A673 (cell line): ENCODE measurements around the gene NUP37.
"Not testable (repeated sequence)": the region's sequence is repeated elsewhere in the genome, so short reads cannot be mapped to it uniquely, and the experiment has no call there.

Experiments used
- EZH2 ChIP-seq: fragments of 200-600 bp; sonication (generic); IDR thresholded peaks from 2 replicates; pipeline ENCODE4 v1.6.1; 2017; ENCODE audit warnings: borderline replicate concordance, low read depth, mild to moderate bottlenecking, mixed read lengths, antibody characterized with exemption, low read length; ENCODE audit not compliant: poor library complexity, severe bottlenecking
- TF ChIP-seq, protein P1 (sequence below): fragments of 300-800, 200-600 bp; sonication (generic); conservative IDR thresholded peaks from 2 replicates; pipeline ENCODE4 v1.5.1; 2017; ENCODE audit warnings: low read depth, mild to moderate bottlenecking, antibody characterized with exemption, low read length, moderate library complexity, mixed read lengths

GRCh38 chr12:102072092-102072491 is 47.8 kb downstream of the NUP37 start:
- TF ChIP-seq, protein P1, sequence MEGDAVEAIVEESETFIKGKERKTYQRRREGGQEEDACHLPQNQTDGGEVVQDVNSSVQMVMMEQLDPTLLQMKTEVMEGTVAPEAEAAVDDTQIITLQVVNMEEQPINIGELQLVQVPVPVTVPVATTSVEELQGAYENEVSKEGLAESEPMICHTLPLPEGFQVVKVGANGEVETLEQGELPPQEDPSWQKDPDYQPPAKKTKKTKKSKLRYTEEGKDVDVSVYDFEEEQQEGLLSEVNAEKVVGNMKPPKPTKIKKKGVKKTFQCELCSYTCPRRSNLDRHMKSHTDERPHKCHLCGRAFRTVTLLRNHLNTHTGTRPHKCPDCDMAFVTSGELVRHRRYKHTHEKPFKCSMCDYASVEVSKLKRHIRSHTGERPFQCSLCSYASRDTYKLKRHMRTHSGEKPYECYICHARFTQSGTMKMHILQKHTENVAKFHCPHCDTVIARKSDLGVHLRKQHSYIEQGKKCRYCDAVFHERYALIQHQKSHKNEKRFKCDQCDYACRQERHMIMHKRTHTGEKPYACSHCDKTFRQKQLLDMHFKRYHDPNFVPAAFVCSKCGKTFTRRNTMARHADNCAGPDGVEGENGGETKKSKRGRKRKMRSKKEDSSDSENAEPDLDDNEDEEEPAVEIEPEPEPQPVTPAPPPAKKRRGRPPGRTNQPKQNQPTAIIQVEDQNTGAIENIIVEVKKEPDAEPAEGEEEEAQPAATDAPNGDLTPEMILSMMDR, result not testable (repeated sequence)
- not testable (repeated sequence) for TF ChIP-seq EZH2
